ENCODE data around the gene LOXL1. TPM values are rescaled to one million over a fixed set of nuclear protein-coding genes. Genes with fewer than 3 reads are reported as not detected.
A peak's percentile ranks its signal among the peaks of the same experiment; 100 is the strongest.

The LOXL1 gene
- total and polyA plus RNA-seq, 9 of the 15 experiments (the other 6 are each of a cell fraction or from before 2014, with no cell fraction given): 0.14 TPM; not detected in 8

DNA sequence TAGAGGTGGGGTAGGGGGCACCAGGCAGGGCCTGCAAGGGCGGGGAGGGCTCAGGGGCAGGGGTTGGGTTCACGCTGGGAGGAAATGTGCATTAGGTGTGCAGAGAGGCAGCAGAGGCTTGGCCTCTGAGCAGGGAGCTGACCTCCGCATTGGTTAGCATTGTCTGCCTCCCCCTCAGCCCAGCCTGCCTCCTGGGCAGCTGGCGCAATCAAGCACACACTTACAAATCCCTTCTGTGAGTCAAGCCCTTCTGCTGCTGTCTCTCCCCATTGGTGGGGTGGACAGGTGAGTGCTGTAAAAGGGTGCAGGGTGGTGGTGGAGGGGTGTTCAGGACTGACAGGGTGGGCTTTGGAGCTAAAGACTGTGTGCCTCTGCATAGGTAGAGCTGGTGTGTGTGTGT lies 9.3 kb downstream of the LOXL1 start:
- Histone ChIP-seq H3K4me2 (ENCODE audit: insufficient read depth, low read length) (no peak overlapping the region), H3K27me3 (ENCODE audit: control insufficient read depth in 2 of 2, insufficient read depth in 2 of 2, low read length in 2 of 2) (peaks cover 14 to 60% of the 10 kb centered on the region in 2 experiments; a peak in 4 of 5 replicates), H2AFZ (ENCODE audit: low read depth, low read length) (no peak overlapping the region), H3K27ac (ENCODE audit: extremely low read depth, low read depth, low read length) (no peak overlapping the region), H3K36me3 (ENCODE audit: control insufficient read depth, insufficient read depth, low read length) (no peaks in the 10 kb centered on the region), H3K9me3 (replicated peaks; ENCODE audit: control insufficient read depth, insufficient read depth, low read depth, low read length) (no peaks in the 10 kb centered on the region), H3K4me3 (no peak overlapping the region), H4K20me1 (replicated peaks; ENCODE audit: control insufficient read depth, insufficient read depth, low read length) (0 out of 2 replicates have a peak, but pooled peaks cover 9% of the 10 kb centered on the region), H3K9me1 (ENCODE audit: control insufficient read depth, insufficient read depth, low read length) (no peaks in the 10 kb centered on the region), H3K4me1 (replicated peaks in 1 of 2; ENCODE audit: control insufficient read depth in 2 of 2, insufficient read depth in 2 of 2, low read length in 2 of 2) (peaks cover 0 to 4% of the 10 kb centered on the region in 2 experiments; a peak in 1 of 5 replicates), H3K79me2 (ENCODE audit: control insufficient read depth, insufficient read depth, low read length) (no peaks in the 10 kb centered on the region), H3K9ac (ENCODE audit: insufficient read depth in 1 of 2, low read depth in 2 of 2, low read length in 2 of 2) (no peak overlapping the region)
- POLR2A ChIA-PET: interaction anchor here (0.7 kb wide), 1 partner anchor 18 kb away, joined by 3 read pairs; no protein-coding TSS in a partner anchor
- DNase-seq (ENCODE audit: extremely low read depth in 1 of 4, low spot score in 3 of 4): no peak
- no TSS peak for BruUV-seq (replicated peaks)
- in situ Hi-C loops (cut with MboI): no loop called here
- 23% methylated on average over 3 of the region's 4 CpGs for WGBS (ENCODE audit: insufficient coverage, low coverage, missing lambda C conversion rate)
- intact Hi-C loops (cut with micrococcal nuclease): no loop called here
- peak; percentile 40; the same call in 1 of the 3 replicates for ATAC-seq
- CTCF ChIA-PET (ENCODE audit: low intra/inter-chr PET ratio): no interaction called here
- TF ChIP-seq CEBPG (CRISPR knock-in tag; IDR thresholded peaks at IDR 0.05): peak; percentile 34; the same call in 1 of the 2 replicates
- TF ChIP-seq CEBPG (tag; conservative IDR thresholded peaks at IDR 0.05 in 1 of 2, IDR thresholded peaks at IDR 0.05 in 1 of 2): no peak
- TF ChIP-seq HSF4 (CRISPR knock-in tag; IDR thresholded peaks at IDR 0.05; ENCODE audit: borderline replicate concordance): no peak
- no peak for TF ChIP-seq XRCC5 (IDR thresholded peaks at IDR 0.05; ENCODE audit: low read depth, low read length)
- no peak for FAIRE-seq

DNA sequence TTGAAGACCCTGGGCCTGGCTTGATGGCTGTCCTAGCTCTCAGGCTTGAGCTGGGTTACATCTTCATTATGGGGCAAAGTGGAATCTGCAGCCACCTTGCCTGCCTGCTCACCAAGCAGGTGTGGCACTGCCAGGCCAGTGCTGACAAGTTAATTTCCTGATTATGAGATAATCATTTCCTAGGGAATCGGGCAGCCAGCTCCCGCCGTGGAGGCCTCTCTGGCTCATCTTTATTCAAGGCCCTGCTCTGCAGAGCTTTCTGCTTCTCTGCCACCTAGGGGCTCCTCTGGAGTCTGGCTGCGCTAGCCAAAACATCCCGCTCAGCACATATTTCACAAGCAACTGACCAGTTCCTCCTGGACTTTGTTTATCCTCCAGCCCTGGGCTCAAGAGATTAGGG lies 9.9 kb downstream of the LOXL1 start:
- Histone ChIP-seq H3K27ac (ENCODE audit: extremely low read depth, low read depth, low read length) (no peak overlapping the region), H3K36me3 (ENCODE audit: control insufficient read depth, insufficient read depth, low read length) (no peaks in the 10 kb centered on the region), H2AFZ (ENCODE audit: low read depth, low read length) (no peak overlapping the region), H4K20me1 (replicated peaks; ENCODE audit: control insufficient read depth, insufficient read depth, low read length) (0 out of 2 replicates have a peak, but pooled peaks cover 9% of the 10 kb centered on the region), H3K9ac (ENCODE audit: insufficient read depth in 1 of 2, low read depth in 2 of 2, low read length in 2 of 2) (no peak overlapping the region), H3K27me3 (ENCODE audit: control insufficient read depth in 2 of 2, insufficient read depth in 2 of 2, low read length in 2 of 2) (peaks cover 14 to 57% of the 10 kb centered on the region in 2 experiments; a peak in 4 of 5 replicates), H3K4me2 (ENCODE audit: insufficient read depth, low read length) (no peak overlapping the region), H3K9me1 (ENCODE audit: control insufficient read depth, insufficient read depth, low read length) (no peaks in the 10 kb centered on the region), H3K79me2 (ENCODE audit: control insufficient read depth, insufficient read depth, low read length) (no peaks in the 10 kb centered on the region), H3K9me3 (replicated peaks; ENCODE audit: control insufficient read depth, insufficient read depth, low read depth, low read length) (no peaks in the 10 kb centered on the region), H3K4me3 (no peak overlapping the region), H3K4me1 (replicated peaks in 1 of 2; ENCODE audit: control insufficient read depth in 2 of 2, insufficient read depth in 2 of 2, low read length in 2 of 2) (peaks cover 0 to 4% of the 10 kb centered on the region in 2 experiments; a peak in 1 of 5 replicates)
- POLR2A ChIA-PET: interaction anchor here (0.7 kb wide), 1 partner anchor 17 kb away, joined by 3 read pairs; no protein-coding TSS in a partner anchor
- CTCF ChIA-PET (ENCODE audit: low intra/inter-chr PET ratio): no interaction called here
- ATAC-seq (peak; percentile 65; the same call in 2 of the 3 replicates), DNase-seq (ENCODE audit: extremely low read depth in 1 of 4, low spot score in 3 of 4) (no peak), FAIRE-seq (no peak)
- WGBS (ENCODE audit: insufficient coverage, low coverage, missing lambda C conversion rate): 0% methylated on average over 5 of the region's 5 CpGs
- in situ Hi-C loops (cut with MboI): no loop called here
- BruUV-seq (replicated peaks): no TSS peak
- intact Hi-C loops (cut with micrococcal nuclease): no loop called here
- TF ChIP-seq, protein P1, sequence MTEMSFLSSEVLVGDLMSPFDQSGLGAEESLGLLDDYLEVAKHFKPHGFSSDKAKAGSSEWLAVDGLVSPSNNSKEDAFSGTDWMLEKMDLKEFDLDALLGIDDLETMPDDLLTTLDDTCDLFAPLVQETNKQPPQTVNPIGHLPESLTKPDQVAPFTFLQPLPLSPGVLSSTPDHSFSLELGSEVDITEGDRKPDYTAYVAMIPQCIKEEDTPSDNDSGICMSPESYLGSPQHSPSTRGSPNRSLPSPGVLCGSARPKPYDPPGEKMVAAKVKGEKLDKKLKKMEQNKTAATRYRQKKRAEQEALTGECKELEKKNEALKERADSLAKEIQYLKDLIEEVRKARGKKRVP (CRISPR knock-in tag; IDR thresholded peaks at IDR 0.05): no peak
- TF ChIP-seq PATZ1 (CRISPR knock-in tag; IDR thresholded peaks at IDR 0.05; ENCODE audit: borderline replicate concordance) (no peak), MITF (IDR thresholded peaks at IDR 0.05) (no peak), POLR2AphosphoS5 (IDR thresholded peaks at IDR 0.05; ENCODE audit: control insufficient read depth, insufficient read depth, low read depth, low read length) (no peak)
- TF ChIP-seq, protein P2, sequence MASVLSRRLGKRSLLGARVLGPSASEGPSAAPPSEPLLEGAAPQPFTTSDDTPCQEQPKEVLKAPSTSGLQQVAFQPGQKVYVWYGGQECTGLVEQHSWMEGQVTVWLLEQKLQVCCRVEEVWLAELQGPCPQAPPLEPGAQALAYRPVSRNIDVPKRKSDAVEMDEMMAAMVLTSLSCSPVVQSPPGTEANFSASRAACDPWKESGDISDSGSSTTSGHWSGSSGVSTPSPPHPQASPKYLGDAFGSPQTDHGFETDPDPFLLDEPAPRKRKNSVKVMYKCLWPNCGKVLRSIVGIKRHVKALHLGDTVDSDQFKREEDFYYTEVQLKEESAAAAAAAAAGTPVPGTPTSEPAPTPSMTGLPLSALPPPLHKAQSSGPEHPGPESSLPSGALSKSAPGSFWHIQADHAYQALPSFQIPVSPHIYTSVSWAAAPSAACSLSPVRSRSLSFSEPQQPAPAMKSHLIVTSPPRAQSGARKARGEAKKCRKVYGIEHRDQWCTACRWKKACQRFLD (CRISPR knock-in tag; IDR thresholded peaks at IDR 0.05): no peak

Data from K562 (cell line).